Glomerular visceral epithelial cell (primary cell): ENCODE results near the gene ASTN2.
A peak's percentile ranks its signal among the peaks of the same experiment; 100 is the strongest.

Source experiments
- DNase-seq: peaks from one replicate; pipeline ENCODE4 v3.0.0-alpha.2; 2016; ENCODE audit errors: extremely low spot score

The ASTN2 gene

GRCh38 chr9:117014061-117014460 lies 400.8 kb downstream of the ASTN2 start:
- DNase-seq: no peak

- DNase-seq: no peak
Observed at GRCh38 chr9:117013440-117013995, 401.3 kb downstream of the ASTN2 start.

GRCh38 chr9:117010061-117010460 lies 404.8 kb downstream of the ASTN2 start:
- no peak for DNase-seq

- DNase-seq: no peak
Observed at GRCh38 chr9:117008876-117009275, 406.0 kb downstream of the ASTN2 start.

DNA sequence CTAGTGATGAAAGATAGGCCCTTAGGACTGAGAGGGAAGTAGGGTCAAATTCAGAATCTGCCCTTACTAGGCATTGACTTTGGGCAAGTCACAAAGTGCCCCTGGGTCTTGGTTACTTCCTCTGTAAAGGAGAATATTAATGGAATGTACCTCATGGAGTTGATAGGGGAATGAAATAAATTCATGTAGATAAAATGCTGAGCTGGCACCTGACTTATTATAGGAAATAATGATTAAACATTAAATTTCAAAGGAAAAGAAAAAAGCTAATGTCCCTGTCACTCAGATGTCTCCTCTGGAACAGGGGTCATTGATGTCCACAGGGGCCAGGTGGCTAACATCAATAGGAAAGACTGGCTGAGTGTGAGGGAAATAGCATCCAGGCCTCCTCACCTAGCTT lies 406.4 kb downstream of the ASTN2 start:
- no peak for DNase-seq

DNA sequence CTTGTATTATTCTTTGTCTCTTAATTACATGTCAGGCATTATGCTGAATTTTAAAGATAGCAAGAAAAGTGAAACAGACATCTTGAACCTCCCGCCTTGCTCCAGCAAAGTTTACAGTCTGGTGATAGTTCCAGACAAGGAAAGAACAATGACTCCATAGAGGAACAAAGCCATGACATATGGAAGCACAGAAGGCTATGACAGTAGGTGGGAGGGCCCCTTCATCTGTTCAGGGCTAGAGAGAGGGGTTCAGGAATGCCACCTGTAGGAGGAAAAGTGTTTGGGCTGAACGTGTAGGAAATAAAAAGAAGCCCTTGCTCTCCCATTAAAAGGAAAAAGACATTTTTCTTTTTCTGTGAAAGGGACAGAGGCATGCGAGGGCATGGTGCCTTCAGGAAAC lies 412.2 kb downstream of the ASTN2 start:
- DNase-seq: no peak

GRCh38 chr9:117000834-117001233 lies 414.0 kb downstream of the ASTN2 start:
- no peak for DNase-seq

DNA sequence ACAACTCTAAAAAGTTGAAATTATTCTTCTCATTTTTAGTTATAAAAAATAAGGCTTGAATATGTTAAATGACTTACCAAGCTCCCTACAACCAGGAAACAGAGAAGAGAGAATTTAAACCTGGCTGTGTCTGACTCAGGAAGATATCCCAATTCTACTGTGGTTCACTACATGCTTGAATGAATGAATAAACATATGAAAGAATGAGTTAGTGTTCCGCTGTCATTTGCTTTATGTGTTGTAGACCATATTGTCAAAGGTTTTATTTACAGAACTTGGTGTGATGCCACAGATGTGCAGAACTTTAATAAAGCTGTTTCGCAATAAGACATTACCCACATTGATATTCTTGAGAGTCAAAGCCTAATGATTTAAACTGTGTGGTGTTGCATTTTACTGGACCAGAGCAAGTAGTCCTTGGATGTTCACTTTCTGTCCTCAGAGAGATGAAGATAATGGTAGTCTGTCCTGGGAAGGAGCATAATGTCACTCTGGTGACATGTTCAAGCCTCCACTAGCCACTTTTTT lies 414.6 kb downstream of the ASTN2 start:
- DNase-seq: peak; percentile 15

DNA sequence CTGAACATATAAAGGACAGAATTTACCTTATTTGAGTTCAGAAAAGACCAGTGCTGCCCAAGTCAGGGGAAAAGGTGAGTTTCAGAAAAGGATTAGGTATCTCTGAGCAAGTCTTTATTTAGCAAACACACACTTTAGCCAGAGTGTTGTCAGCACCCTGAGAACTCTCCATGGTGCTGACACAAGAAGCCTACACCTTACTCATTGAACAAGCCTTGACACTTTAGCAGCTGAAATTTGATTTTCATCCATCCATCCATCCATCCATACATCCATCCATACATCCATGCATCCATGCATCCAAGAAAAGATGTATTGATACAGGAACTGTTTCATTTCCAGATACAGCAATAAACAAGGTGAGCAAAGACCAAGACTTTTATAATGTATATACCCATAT lies 416.6 kb downstream of the ASTN2 start:
- DNase-seq: peak; percentile 50

- no peak for DNase-seq
Observed at GRCh38 chr9:116992865-116993264, 422.0 kb downstream of the ASTN2 start.

DNA sequence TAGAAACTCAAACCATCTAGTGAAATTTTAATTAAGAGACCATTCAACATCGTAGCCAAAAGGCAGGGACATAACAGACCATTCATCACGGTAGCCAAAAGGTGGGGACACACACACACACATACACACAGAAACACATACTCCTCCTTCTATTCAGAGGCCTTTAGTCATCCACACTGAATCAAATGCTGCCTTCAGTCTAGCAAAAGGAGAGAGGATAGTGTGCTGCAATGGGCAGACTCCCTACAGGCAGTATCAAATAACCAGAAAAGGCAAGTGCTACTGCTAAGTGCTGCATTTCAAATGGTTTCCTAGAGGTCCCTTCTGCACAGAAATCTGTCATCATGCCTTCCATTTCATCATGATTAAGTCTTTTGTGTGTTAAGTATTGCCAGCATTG lies 423.8 kb downstream of the ASTN2 start:
- no peak for DNase-seq

DNA sequence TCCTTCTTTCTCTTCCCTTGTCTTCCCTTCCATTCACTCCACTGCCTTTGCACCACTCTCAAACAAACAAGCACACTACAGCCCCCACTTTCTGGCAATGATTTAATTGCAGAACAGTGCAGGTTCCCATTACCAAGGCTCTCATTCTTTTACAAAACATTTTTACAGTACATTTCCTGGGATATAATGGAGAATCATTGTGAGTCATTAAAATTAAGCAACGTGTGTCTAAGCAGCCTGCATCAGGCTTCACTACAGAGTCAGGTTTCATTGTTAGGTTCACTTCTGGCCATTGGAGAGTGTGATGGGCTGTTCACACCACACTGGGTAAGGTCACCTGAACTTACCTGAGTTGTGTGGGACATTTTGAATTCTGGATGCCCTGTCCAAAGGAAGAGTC lies 424.3 kb downstream of the ASTN2 start:
- DNase-seq: no peak

GRCh38 chr9:116987721-116988485 lies 427.0 kb downstream of the ASTN2 start:
- DNase-seq: no peak

GRCh38 chr9:116986015-116986414 lies 428.8 kb downstream of the ASTN2 start:
- no peak for DNase-seq

GRCh38 chr9:116985596-116985995 lies 429.3 kb downstream of the ASTN2 start:
- no peak for DNase-seq

DNA sequence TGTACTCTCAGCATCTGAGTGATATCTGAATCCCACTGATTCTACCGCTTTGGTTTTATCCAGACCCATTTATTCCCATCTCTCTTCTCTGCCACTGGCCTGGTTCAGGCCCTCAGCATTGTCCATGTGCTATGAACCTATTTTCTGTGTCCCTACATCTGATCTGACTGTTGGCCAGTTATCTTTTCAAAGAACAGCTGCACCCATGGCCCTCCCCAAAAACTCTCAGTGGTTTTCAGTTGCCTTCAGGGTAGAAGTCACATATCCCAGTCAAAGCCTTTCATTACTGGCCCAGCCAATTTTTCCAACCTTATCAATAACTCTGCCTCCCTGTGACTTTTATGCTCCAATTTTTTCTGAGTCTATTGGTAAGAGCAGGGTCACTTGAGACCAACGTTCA lies 430.7 kb downstream of the ASTN2 start:
- DNase-seq: no peak

DNA sequence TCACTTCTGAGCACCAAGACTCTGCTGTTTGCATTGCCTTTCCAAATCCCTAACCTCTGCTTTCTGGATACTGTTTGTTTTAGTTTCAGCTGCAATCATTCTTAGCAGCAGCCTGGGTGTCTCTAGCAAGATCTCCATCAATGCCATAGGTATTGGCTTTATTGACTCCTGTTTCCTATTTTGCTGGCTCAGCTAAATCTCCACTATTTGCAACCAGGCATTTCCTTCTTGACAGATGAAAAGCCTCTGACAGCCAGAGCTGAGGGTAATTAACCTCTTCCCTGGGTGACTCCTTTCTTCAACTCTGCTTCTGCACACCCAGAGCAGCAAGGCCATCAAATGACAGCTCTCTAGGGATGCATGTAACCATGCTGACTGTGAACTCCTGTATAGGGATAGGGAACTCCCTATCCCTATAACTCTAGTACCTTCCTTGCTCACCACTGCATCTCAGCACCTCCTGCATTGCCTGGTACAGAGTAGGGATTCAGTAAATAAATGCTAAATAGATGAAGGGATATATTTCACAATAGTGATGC lies 434.2 kb downstream of the ASTN2 start:
- no peak for DNase-seq

DNA sequence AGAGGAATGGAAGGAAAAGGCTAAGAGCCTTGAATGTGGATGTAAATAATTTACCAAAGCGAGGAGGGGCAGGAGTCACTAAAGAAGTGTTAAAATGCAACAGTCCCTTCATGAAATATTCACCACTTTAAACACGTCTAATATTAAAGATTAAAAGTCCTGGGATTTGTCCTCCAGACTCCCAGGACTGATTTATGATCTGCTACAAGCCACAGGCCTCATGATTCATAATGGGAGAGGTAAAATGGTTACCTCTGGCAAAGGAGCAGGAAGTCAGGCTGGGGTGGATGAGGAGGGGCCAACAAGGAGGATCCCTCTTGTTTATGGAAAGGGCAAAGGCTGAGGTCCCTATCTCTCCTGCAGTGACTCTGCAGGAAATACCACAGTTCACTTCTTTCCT lies 435.4 kb downstream of the ASTN2 start:
- DNase-seq: peak; percentile 86

- peak; percentile 77 for DNase-seq
Observed at GRCh38 chr9:116978155-116978554, 436.7 kb downstream of the ASTN2 start.

GRCh38 chr9:116975126-116975525 lies 439.7 kb downstream of the ASTN2 start:
- no peak for DNase-seq

- no peak for DNase-seq
Observed at GRCh38 chr9:116966199-116966598, 448.7 kb downstream of the ASTN2 start.

DNA sequence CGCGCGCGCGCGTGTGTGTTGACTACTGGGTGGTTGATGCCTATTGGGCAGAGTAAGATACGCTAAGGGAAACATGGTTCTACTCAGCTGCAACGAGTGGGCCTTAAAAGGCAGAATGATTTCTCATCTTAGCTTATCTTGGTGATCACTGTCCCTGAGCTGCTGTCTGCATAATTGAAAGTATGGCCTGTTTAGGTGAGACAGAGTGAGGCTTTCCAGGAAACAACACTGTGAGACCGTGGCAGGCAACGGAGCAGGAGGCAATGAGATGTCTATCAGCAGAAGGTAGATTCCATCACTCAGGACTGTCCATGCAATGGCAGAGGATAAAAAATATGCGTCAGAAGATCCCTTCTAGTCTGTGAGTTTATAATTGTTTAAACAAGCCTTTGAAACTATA lies 450.6 kb downstream of the ASTN2 start:
- no peak for DNase-seq

GRCh38 chr9:116959809-116960208 lies 455.0 kb downstream of the ASTN2 start:
- DNase-seq: no peak
